Kidney epithelial cell (primary cell): ENCODE measurements around the gene OS9. TPM values are rescaled to one million over a fixed set of nuclear protein-coding genes. Genes with fewer than 3 reads are reported as not detected.

Experiments
- DNase-seq: peaks from one replicate; pipeline ENCODE4 v3.0.0-alpha.2; 2010; ENCODE audit warnings: low read depth
- H3K27me3 ChIP-seq: 2 replicates; pipeline ENCODE4 v1.6.0; 2011; ENCODE audit warnings: low read length; ENCODE audit not compliant: control insufficient read depth, insufficient read depth
- H3K36me3 ChIP-seq: 2 replicates; pipeline ENCODE4 v1.5.1; 2011; ENCODE audit warnings: low read length; ENCODE audit not compliant: control insufficient read depth, insufficient read depth
- H3K4me3 ChIP-seq: 2 replicates; pipeline ENCODE4 v1.5.1; 2011; ENCODE audit warnings: low read depth, mild to moderate bottlenecking, control low read depth, low read length
- CTCF ChIP-seq: IDR thresholded peaks from 2 replicates; pipeline ENCODE4 v1.5.1; 2011; ENCODE audit warnings: mild to moderate bottlenecking, moderate library complexity, low read length, control low read depth, inconsistent platforms; ENCODE audit not compliant: insufficient read depth, poor library complexity, severe bottlenecking
- total RNA-seq: library from RNA; depleted of rRNA; stranded (reverse); fragments of >200 nt; gene quantifications from 2 replicates; pipeline ENCODE4 v1.2.3, GENCODE V29; 2015

OS9 gene
- total RNA-seq, 1 donor from 2014 or later, result 310 TPM

GRCh38 chr12:57769594-57769993, 75.7 kb downstream of the OS9 start:
- no peak overlapping the region for H3K4me3 ChIP-seq
- H3K27me3 ChIP-seq, result peaks cover 18% of the 10 kb centered on the region
- no peak for DNase-seq
- TF ChIP-seq CTCF, result no peak
- H3K36me3 ChIP-seq, result no peaks in the 10 kb centered on the region

- Histone ChIP-seq H3K27me3 (peaks cover 7% of the 10 kb centered on the region), H3K4me3 (no peak overlapping the region), H3K36me3 (no peaks in the 10 kb centered on the region)
- no peak for DNase-seq
- no peak for TF ChIP-seq CTCF
These were observed 76.8 kb downstream of the OS9 start for GRCh38 chr12:57770734-57771133.

Other genes with a start within 250 kb of the OS9 start
- gene INHBE, start 238.8 kb upstream of the OS9 start, total RNA-seq, result 4.4 and 8.7 TPM in 2 replicates
- gene GLI1, start 234.3 kb upstream of the OS9 start, total RNA-seq, result 1.6 TPM in 2 replicates
- 1.1 and 2.9 TPM in 2 replicates for gene ARHGAP9, start 214.3 kb upstream of the OS9 start, total RNA-seq
- 260 and 268 TPM in 2 replicates for gene MARS1, start 206.1 kb upstream of the OS9 start, total RNA-seq
- gene DDIT3, start 173.6 kb upstream of the OS9 start, total RNA-seq, result 95.7 and 107 TPM in 2 replicates
- 10.0 and 11.6 TPM in 2 replicates for gene MBD6, start 171.3 kb upstream of the OS9 start, total RNA-seq
- gene DCTN2, start 146.9 kb upstream of the OS9 start, total RNA-seq, result 154 and 191 TPM in 2 replicates
- gene KIF5A, start 144.1 kb upstream of the OS9 start, total RNA-seq, result 1.2 and 1.9 TPM in 2 replicates
- 96.0 and 105 TPM in 2 replicates for gene PIP4K2C, start 102.9 kb upstream of the OS9 start, total RNA-seq
- 27.3 and 34.1 TPM in 2 replicates for gene DTX3, start 89.3 kb upstream of the OS9 start, total RNA-seq
- 2.3 and 2.4 TPM in 2 replicates for gene ARHGEF25, start 82.7 kb upstream of the OS9 start, total RNA-seq
- gene B4GALNT1, start 60.9 kb upstream of the OS9 start, total RNA-seq, result 0.48 and 2.2 TPM in 2 replicates
- under 0.01 TPM in 1 of 2 replicates, not detected in the other for gene AGAP2, start 44.6 kb downstream of the OS9 start, total RNA-seq
- gene TSPAN31, start 50.9 kb downstream of the OS9 start, total RNA-seq, result 39.6 and 77.1 TPM in 2 replicates
- gene CDK4, start 58.2 kb downstream of the OS9 start, total RNA-seq, result 257 and 298 TPM in 2 replicates
- gene MARCHF9, start 61.0 kb downstream of the OS9 start, total RNA-seq, result 15.1 and 16.7 TPM in 2 replicates
- gene CYP27B1, start 72.9 kb downstream of the OS9 start, total RNA-seq, result 4.3 and 5.2 TPM in 2 replicates
- 20.3 and 22.4 TPM in 2 replicates for gene METTL1, start 78.0 kb downstream of the OS9 start, total RNA-seq
- 7.3 and 11.3 TPM in 2 replicates for gene EEF1AKMT3, start 78.5 kb downstream of the OS9 start, total RNA-seq
- 21.5 and 31.5 TPM in 2 replicates for gene TSFM, start 88.7 kb downstream of the OS9 start, total RNA-seq
- 0.17 and 3.0 TPM in 2 replicates for gene AVIL, start 124.6 kb downstream of the OS9 start, total RNA-seq
- gene CTDSP2, start 152.6 kb downstream of the OS9 start, total RNA-seq, result 71.2 and 79.1 TPM in 2 replicates
- gene ATP23, start 247.4 kb downstream of the OS9 start, total RNA-seq, result 7.7 and 8.0 TPM in 2 replicates